Raji (cell line): ENCODE results near the gene CYP39A1.

Experiments
- POLR2A ChIP-seq: IDR thresholded peaks from 2 replicates; pipeline ENCODE4 v1.6.1; 2011; ENCODE audit warnings: low read depth, low read length, control low read depth; ENCODE audit not compliant: insufficient read depth

The CYP39A1 gene

GRCh38 chr6:46652603-46653438 lies at the start of gene CYP39A1, which contains the start of gene SLC25A27:
TSS of gene CYP39A1 (minus strand) at chr6:46652818. CDS start at chr6:46652582, 236 bp downstream.
TSS of gene SLC25A27 (plus strand) at chr6:46652975. CDS start at chr6:46653193, 218 bp downstream.
- TF ChIP-seq POLR2A = peak; percentile 55

GRCh38 chr6:46699970-46700369 lies 47.4 kb upstream of the CYP39A1 start:
- TF ChIP-seq POLR2A = no peak

GRCh38 chr6:46690911-46691451 lies 38.4 kb upstream of the CYP39A1 start:
- TF ChIP-seq POLR2A = no peak

- TF ChIP-seq POLR2A = no peak
Observed at GRCh38 chr6:46690141-46690755, 37.6 kb upstream of the CYP39A1 start.

- no peak for TF ChIP-seq POLR2A
Observed at GRCh38 chr6:46689657-46690056, 37.0 kb upstream of the CYP39A1 start.

- no peak for TF ChIP-seq POLR2A
Observed at GRCh38 chr6:46688966-46689335, 36.3 kb upstream of the CYP39A1 start.

GRCh38 chr6:46688117-46688965 lies 35.7 kb upstream of the CYP39A1 start:
- no peak for TF ChIP-seq POLR2A

GRCh38 chr6:46687619-46688097 lies 35.0 kb upstream of the CYP39A1 start, which contains the start of gene TDRD6:
TSS of gene TDRD6 (plus strand) at chr6:46687885. CDS start at chr6:46688129, 244 bp downstream.
- no peak for TF ChIP-seq POLR2A

GRCh38 chr6:46684771-46685170 lies 32.2 kb upstream of the CYP39A1 start:
- no peak for TF ChIP-seq POLR2A

- no peak for TF ChIP-seq POLR2A
Observed at GRCh38 chr6:46677314-46677654, 24.7 kb upstream of the CYP39A1 start.

- TF ChIP-seq POLR2A = no peak
Observed at GRCh38 chr6:46676604-46677313, 24.1 kb upstream of the CYP39A1 start.

GRCh38 chr6:46674410-46674809 lies 21.8 kb upstream of the CYP39A1 start:
- no peak for TF ChIP-seq POLR2A

GRCh38 chr6:46667377-46667776 lies 14.8 kb upstream of the CYP39A1 start:
- no peak for TF ChIP-seq POLR2A

- TF ChIP-seq POLR2A = no peak
Observed at GRCh38 chr6:46661483-46661882, 8.9 kb upstream of the CYP39A1 start.
